Fibroblast of the conjunctiva (primary cell): ENCODE results near the gene CARS1.
"Not testable (repeated sequence)": the region's sequence is repeated elsewhere in the genome, so short reads cannot be mapped to it uniquely, and the experiment has no call there.

Source experiments
- DNase-seq: peaks from one replicate; pipeline ENCODE4 v3.0.0-alpha.2; 2010; ENCODE audit warnings: low read depth

The CARS1 gene

DNA sequence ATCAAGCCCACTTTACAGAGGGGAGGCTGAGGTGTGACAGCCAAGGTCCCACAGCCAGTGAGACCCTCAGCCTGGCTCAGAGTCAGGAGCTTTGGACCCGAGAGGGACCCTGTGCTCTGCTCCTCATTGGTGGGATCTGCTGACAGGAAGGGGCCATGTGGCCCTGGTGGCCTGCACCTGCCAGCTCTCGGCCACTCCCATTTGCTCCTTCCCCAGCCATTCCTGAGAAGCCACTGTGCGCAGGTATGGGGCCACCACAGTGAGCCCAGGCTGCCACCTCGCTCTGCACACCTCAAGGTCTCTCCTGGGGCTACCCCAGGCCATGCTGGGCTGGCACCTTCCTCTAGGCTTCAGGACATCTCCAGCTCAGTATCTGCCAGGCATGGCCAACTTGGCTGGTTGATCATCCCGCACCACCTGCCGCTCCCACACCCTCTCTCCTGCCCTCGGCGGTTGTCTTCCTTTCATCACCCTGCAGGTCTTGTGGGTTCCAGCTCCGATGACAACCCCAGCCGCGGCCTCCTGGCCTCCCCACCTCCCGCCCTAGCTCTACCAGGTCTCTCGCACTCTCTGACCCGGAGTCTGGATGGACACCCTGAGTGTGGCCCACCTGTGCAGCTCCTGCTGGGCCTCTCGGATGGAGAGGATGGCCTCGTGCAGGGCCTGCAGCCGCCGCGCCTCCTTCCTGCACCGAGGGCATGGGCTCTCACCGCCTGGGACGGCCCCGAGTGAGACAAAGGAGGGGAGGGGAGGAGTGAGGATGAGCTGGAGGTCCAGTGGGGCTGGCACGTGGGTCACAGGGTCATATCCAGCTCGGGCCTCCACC is 32.2 kb upstream of the CARS1 start:
- DNase-seq, result no peak

- no peak for DNase-seq
Measured at GRCh38 chr11:3088806-3089205, 31.6 kb upstream of the CARS1 start.

DNA sequence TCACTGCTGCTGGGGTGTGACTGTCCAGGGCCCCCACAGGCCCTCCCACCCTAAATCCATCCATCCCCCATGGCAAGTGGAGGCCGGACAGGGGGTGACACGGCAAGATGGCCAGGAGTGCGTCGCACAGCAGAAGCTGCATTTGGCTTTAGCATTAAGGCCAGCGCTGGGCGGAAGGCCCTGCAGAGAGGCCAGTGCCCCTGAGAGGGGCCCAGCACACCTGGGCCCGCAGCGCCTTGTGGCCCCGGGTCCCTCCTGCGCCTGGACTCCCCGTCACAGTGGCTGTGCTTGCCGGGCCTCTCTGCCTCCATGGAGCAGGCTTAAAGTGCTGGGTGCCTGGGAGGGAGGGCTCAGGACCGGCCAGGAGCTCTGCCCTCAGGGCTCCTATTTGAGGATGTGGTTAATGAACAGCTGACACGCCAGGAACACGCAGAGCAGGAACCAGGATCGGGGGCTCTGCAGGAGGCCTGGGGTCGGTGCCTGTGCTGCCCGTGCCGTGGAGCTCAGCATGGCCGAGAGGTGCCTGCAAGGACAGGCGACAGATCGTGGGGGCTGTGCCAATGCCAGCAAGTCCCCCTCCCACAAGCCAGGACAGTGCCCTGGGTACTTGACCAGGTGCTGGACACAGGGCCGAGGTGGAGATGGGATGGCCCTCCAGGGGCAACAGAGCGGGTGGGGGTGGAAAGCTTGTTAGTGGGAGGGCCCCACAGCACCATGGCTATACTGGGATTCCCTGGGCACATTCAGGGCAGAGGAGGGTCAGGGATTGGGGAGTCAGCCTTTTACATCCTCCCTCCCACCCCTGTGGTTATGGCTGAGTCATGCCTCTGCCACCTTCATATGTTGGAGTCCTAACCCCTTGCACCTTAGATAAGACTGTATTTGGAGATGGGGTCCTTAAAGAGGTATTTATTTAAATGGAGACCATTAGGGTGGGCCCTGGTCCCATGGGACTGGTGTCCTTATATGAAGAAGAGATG is 30.9 kb upstream of the CARS1 start:
- no peak for DNase-seq

DNA sequence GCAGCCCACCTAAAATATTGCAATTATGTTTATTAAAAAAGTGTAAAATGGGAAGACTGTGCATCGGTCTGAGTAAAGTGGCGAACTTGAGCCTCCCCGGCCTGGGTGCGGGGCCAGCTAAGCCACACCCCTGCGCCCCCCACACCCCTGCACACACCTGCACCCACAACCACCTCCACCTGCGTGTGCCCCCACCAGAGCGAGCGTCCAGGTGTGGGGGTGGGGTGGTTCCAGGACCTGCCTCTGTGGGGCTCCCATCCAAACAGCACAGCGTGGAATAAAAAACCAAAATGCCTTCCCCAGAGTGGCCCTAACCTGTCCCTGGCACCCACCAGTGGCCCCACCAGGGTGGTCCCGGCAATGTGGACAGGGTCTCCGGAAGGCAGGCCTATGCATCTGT is 30.1 kb upstream of the CARS1 start:
- DNase-seq, result no peak

GRCh38 chr11:3086671-3087150 is 29.5 kb upstream of the CARS1 start:
- no peak for DNase-seq

DNA sequence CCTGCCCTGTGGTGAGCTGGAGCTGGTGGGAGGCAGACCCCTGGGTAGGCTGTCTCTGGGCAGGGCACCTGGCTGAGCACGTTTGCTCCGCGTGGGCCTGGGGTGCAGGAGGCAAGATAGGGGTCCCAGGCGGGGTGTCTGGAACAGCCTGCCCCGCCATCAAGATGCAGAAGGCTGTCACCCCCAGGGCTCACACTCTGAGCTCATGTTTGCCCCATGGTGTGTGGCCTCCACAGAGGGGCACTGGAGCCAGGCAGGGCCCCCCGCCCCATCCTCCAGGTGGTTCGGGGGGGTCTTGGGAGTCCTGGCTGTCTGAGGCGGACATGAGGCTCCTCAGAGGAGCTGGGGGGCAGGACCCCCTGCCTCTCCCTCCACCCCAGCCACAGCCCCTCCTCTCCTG is 28.9 kb upstream of the CARS1 start:
- no peak for DNase-seq

DNA sequence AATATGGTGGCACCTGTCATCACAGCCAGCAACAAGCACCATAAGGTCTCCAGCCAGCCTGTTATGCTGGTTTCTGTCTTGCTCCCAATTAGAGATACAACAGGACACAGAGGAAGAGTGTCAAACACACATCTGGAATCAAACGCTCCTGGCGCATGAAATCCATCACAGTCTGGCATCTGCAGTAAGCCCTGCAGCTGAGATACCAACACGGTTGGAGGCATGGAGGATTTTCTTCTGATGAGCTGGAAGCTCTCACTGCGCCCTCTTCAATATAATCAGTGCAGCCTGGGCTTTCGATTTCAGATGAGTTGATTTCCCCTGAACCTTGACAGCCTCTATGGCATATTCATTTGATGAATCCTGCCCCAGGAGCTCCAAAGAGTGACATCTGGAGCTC is 27.8 kb upstream of the CARS1 start:
- DNase-seq, result no peak

- DNase-seq, result no peak
Measured at GRCh38 chr11:3083321-3083720, 26.1 kb upstream of the CARS1 start.

GRCh38 chr11:3081386-3081751 is 24.1 kb upstream of the CARS1 start:
- no peak for DNase-seq

DNA sequence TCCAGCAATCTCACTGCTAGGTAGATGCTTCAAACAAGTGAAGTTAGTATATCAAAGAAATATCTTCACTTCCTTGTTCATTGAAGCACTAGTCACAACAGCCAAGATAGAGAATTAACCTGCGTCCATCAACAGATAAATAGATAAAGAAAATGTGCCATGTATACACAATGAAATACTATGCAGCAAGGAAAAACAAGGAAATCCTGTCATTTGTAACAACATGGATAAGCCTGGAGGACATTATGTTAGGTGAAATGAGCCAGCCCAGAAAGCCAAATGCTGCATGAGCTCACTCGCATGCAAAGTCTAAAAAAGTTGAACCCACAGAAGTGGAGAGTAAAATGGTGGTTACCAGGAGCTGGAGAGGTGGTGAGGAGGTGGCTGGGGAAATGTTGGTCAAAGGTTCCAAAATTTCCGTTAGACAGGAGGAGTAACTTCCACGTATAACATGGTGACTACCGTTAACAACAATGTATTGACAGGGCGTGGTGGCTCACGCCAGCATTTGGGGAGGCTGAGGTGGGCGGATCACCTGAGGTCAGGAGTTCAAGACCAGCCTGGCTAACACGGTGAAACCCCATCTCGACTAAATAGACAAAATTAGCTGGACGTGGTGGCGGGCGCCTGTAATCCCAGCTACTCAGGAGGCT is 23.6 kb upstream of the CARS1 start:
- no peak for DNase-seq

DNA sequence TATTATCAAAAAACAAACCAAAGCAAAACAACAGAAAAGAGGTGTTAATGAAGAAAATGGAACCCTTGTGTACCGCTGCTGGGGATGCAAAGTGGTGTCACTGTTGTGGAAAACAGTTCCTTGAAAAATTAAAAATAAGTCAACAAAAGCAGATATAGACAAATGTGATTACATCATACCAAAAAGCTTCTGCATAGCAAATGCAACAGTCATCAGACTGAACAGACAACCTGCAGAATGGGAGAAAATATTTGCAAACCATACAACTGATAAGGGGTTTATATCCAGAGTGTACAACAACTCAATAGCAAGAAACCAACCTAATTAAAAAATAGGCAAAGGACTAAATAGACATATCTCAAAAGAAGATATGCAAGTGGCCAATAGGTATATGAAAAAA is 22.9 kb upstream of the CARS1 start:
- DNase-seq, result no peak

GRCh38 chr11:3077846-3078440 is 20.7 kb upstream of the CARS1 start:
- no peak for DNase-seq

DNA sequence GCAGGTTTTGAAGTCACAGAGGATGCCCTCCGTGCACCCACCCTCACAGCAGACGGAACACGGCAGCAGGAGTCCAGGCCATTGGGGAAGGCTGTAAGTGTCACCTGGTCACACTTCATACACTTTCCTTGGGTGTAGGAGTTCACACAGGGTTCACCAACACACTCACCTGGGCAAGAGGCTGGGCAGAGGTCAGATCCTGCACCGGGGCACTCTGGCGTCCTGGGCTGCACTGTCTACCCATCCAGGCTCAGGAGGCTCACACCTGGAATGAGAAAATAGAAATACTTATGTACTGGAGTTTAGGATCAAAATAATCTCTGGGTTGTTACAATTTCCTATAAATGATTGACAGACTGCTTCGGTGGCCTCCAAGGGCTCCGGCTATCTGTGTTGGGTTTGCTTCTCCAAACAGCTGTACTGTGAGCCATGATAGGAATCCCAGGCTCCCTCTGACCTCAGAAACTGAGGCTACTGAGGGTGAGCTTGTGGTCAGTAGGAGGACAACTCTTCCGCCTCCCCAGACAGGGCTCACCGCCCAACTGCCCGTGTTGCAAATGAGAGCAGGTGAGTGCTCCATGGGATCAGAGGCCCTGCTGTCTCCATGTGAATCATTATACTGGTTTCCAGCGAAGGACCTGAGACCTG is 20.1 kb upstream of the CARS1 start:
- no peak for DNase-seq

DNA sequence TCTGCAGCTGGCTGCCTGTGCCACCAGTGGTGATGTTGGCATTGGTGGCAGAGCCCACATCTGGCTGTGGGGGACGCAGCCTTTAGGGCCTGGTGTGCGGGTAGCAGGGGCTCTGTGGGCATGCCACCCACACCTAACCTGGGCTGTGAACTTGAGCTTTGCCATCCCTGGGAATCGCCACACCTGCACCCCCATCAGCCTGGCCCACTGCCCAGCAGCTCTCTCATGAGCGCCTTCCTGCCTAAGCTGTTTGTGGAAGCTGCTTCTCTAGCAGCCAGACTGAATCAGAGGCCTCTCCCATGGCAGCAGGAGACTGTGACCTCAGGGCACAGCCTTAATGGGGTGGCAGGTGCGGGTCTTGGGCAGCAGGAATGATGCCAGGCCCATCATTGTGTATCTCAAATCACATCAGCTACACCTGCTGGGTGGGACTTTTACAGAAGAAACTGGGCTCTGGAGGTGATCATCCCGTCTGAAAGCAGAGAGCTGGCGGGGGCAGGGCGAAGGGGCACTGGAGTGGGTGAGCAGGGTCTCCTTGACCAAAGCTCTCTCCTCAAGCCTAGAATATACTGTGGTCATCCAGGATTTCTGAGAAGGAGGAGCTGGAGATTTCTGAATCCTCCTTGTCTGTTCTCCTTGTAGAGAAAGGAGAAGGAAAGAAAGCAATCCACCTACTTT is 17.8 kb upstream of the CARS1 start:
- DNase-seq, result no peak

DNA sequence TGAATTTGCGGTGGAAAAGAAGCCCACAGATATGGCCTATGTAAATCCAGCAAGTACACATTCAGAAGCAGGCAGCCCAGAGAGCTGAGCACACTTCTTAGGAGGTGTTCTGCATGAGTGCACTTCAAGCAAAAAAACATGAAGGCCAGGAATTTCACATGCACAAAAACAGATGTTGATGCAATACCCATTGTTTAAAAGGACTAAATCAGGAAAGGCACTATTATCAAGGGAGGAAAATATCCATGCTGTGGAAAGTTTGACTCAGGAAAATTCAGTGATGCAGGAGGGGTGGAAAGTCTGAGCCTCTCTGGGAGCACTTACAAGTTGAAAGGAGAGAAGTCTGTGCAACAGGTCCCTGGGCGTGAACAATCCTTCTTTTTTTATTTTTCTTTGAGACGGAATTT is 15.8 kb upstream of the CARS1 start:
- DNase-seq, result peak; percentile 49

DNA sequence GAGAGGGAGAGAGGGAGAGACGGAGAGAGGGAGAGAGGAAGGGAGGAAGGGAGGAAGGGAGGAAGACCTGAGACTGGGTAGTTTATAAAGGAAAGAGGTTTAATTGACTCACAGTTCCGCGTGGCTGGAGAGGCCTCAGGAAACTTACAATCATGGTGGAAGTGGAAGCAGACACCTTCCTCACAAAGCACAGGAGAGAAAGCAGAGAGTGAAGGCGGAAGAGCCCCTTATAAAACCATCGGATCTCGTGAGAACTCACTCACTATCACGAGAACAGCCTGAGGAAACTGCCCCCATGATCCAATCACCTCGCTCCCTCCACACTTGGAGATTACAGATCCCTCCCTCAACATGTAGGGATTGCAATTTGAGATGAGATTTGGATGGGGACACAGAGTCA is 12.2 kb upstream of the CARS1 start:
- no peak for DNase-seq

GRCh38 chr11:3066308-3066707 is 9.1 kb upstream of the CARS1 start:
- DNase-seq, result not testable (repeated sequence)

DNA sequence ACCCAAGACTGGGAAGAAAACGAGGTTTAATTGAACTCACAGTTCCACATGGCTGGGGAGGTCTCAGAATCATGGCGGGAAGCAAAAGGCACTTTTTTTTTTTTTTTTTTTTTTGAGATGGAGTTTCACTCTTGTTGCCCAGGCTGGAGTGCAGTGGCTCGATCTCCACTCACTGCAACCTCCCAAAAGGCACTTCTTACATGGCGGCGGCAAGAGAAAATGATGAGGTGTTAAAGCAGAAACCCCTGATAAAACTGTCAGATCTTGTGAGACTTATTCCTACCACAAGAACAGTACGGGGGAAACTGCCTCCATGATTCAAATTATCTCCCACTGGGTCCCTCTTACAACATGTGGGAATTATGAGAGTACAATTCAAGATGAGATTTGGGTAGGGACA is 7.5 kb upstream of the CARS1 start:
- DNase-seq, result not testable (repeated sequence)

- peak; percentile 22 for DNase-seq
Measured at GRCh38 chr11:3063876-3064275, 6.7 kb upstream of the CARS1 start.

DNA sequence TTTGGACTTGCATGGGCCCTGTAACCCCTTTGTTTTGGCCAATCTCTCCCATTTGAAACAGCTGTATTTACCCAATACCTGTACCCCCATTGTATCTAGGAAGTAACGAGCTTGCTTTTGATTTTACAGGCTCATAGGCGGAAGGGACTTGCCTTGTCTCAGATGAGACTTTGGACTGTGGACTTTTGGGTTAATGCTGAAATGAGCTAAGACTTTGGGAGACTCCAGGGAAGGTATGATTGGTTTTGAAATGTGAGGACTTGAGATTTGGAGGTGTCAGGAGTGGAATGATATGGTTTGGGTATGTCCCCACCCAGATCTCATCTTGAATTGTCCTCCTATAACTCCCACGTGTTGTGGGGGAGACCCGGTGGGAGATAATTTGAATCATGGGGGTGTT is 6.2 kb upstream of the CARS1 start:
- not testable (repeated sequence) for DNase-seq

DNA sequence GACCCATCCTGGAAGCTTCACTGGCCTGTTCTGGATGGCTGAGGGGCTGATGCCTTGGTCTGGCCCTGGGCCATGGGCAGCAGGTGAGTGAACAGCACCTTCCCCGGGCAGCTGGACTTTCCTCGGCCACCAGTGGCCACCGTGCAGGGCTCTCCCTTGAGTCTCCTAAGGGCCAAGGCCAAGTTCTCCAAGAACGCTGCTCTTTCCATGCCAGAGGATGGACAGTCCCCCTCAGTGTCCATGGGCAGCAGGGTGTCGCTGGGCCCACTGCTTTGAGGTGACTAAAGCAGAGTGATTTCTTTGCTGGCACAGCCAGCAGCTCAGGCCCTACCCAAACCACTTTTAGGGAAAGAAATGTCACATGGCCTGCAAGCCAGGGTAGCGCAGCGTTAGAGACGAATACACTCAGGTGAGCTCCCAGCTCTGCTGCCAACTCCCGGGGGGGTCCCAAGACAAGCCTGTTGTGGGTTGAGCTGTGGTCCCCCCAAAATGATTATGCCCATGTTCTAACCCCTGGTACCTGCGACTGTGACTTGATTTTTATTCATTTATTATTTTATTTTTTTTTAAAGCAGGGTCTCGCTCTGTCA is 3.3 kb upstream of the CARS1 start:
- no peak for DNase-seq
